Measurements from ENCODE around the gene MED25.
A peak's percentile ranks its signal among the peaks of the same experiment; 100 is the strongest.

The MED25 gene

GRCh38 chr19:49817964-49818648 is at the start of gene MED25:
MED25 (plus strand) TSS chr19:49818289; CDS start chr19:49818342, 53 bp downstream.
- Histone ChIP-seq H3K36me3 (peaks cover 17% of the 10 kb centered on the region), H3K4me3 (ENCODE audit: low read depth in 1 of 2, low read length in 1 of 2) (peak within 1 kb of the TSS; percentile 80 to 100), H3K27ac (peak within 1 kb of the TSS; percentile 93), H3K9me3 (no peaks in the 10 kb centered on the region), H3K4me1 (ENCODE audit: control insufficient read depth in 1 of 2, insufficient read depth in 1 of 2, low read depth in 1 of 2, low read length in 1 of 2) (peaks cover 22 to 35% of the 10 kb centered on the region in 2 experiments), H3K27me3 (no peaks in the 10 kb centered on the region)
- peak; percentile 97 for TF ChIP-seq CTCF (IDR thresholded peaks at IDR 0.05)

GRCh38 chr19:49770529-49770928 is 47.6 kb upstream of the MED25 start:
- TF ChIP-seq CTCF (IDR thresholded peaks at IDR 0.05): no peak
- H3K36me3 ChIP-seq: peaks cover 21% of the 10 kb centered on the region
- H3K27ac ChIP-seq: no peak overlapping the region
- no peaks in the 10 kb centered on the region for H3K27me3 ChIP-seq
- no peaks in the 10 kb centered on the region for H3K9me3 ChIP-seq
- H3K4me1 ChIP-seq (ENCODE audit: control insufficient read depth in 1 of 2, insufficient read depth in 1 of 2, low read depth in 1 of 2, low read length in 1 of 2): peaks cover 47 to 53% of the 10 kb centered on the region in 2 experiments
- no peak overlapping the region for H3K4me3 ChIP-seq (ENCODE audit: low read depth in 1 of 2, low read length in 1 of 2)

- H3K4me1 ChIP-seq (ENCODE audit: control insufficient read depth in 1 of 2, insufficient read depth in 1 of 2, low read depth in 1 of 2, low read length in 1 of 2): peaks cover 51 to 57% of the 10 kb centered on the region in 2 experiments
- H3K27ac ChIP-seq: no peak overlapping the region
- no peaks in the 10 kb centered on the region for H3K9me3 ChIP-seq
- no peak overlapping the region for H3K4me3 ChIP-seq (ENCODE audit: low read depth in 1 of 2, low read length in 1 of 2)
- peaks cover 27% of the 10 kb centered on the region for H3K36me3 ChIP-seq
- no peak for TF ChIP-seq CTCF (IDR thresholded peaks at IDR 0.05)
- no peaks in the 10 kb centered on the region for H3K27me3 ChIP-seq
These were observed 46.4 kb upstream of the MED25 start for GRCh38 chr19:49771674-49772139.

GRCh38 chr19:49772850-49773432 is 45.1 kb upstream of the MED25 start:
- peak overlapping the region; percentile 65 for H3K27ac ChIP-seq
- H3K9me3 ChIP-seq: no peaks in the 10 kb centered on the region
- peaks cover 45 to 50% of the 10 kb centered on the region in 2 experiments for H3K4me1 ChIP-seq (ENCODE audit: control insufficient read depth in 1 of 2, insufficient read depth in 1 of 2, low read depth in 1 of 2, low read length in 1 of 2)
- H3K27me3 ChIP-seq: no peaks in the 10 kb centered on the region
- H3K36me3 ChIP-seq: peaks cover 27% of the 10 kb centered on the region
- no peak overlapping the region for H3K4me3 ChIP-seq (ENCODE audit: low read depth in 1 of 2, low read length in 1 of 2)
- no peak for TF ChIP-seq CTCF (IDR thresholded peaks at IDR 0.05)

- peaks cover 27% of the 10 kb centered on the region for H3K36me3 ChIP-seq
- peaks cover 38 to 41% of the 10 kb centered on the region in 2 experiments for H3K4me1 ChIP-seq (ENCODE audit: control insufficient read depth in 1 of 2, insufficient read depth in 1 of 2, low read depth in 1 of 2, low read length in 1 of 2)
- H3K27ac ChIP-seq: peak overlapping the region; percentile 65
- no peak for TF ChIP-seq CTCF (IDR thresholded peaks at IDR 0.05)
- H3K9me3 ChIP-seq: no peaks in the 10 kb centered on the region
- H3K27me3 ChIP-seq: no peaks in the 10 kb centered on the region
- H3K4me3 ChIP-seq (ENCODE audit: low read depth in 1 of 2, low read length in 1 of 2): no peak overlapping the region
These were observed 44.3 kb upstream of the MED25 start for GRCh38 chr19:49773663-49774350.
